CD14-positive monocyte (primary cell): Measurements from ENCODE around the gene SYNM. TPM values are rescaled to one million over a fixed set of nuclear protein-coding genes. Genes with fewer than 3 reads are reported as not detected.

ENCODE experiments used
- DNase-seq, 3 donors: peaks; one replicate each; pipeline ENCODE4 v3.0.0-alpha.2; 2011 to 2022
- H2AFZ ChIP-seq: 2 replicates; pipeline ENCODE4 v1.6.0; 2012; ENCODE audit warnings: mild to moderate bottlenecking, low read depth, low read length, inconsistent platforms; ENCODE audit not compliant: insufficient read depth, poor library complexity, severe bottlenecking
- H3K27ac ChIP-seq, 2 donors: 1 replicate in 1 of 2; 2 replicates in 1 of 2; pipeline ENCODE4 v1.5.1; 2012 to 2013; ENCODE audit warnings: low read length in 2 of 2, control low read depth in 1 of 2, inconsistent platforms in 1 of 2, low read depth in 1 of 2, mild to moderate bottlenecking in 1 of 2
- H3K27me3 ChIP-seq, 2 donors: one replicate each; pipeline versions ENCODE4 v1.6.0 to v1.6.1; 2011 to 2013; ENCODE audit warnings: low read length in 2 of 2; ENCODE audit not compliant: control insufficient read depth in 2 of 2, insufficient read depth in 2 of 2
- H3K36me3 ChIP-seq, 2 donors: replicated peaks in 1 of 2; 1 replicate in 1 of 2; 2 replicates in 1 of 2; pipeline versions ENCODE4 v1.5.1 to v1.6.1; 2012 to 2013; ENCODE audit warnings: low read length in 2 of 2, control low read depth in 1 of 2, inconsistent platforms in 1 of 2, mild to moderate bottlenecking in 1 of 2; ENCODE audit not compliant: insufficient read depth in 2 of 2, control insufficient read depth in 1 of 2
- H3K4me1 ChIP-seq, 2 donors: 1 replicate in 1 of 2; 2 replicates in 1 of 2; pipeline versions ENCODE4 v1.5.1 to v1.6.1; 2012 to 2013; ENCODE audit warnings: low read length in 2 of 2, control low read depth in 1 of 2, inconsistent platforms in 1 of 2, mild to moderate bottlenecking in 1 of 2, moderate library complexity in 1 of 2; ENCODE audit not compliant: insufficient read depth in 2 of 2, control insufficient read depth in 1 of 2
- H3K4me2 ChIP-seq: replicated peaks from 2 replicates; pipeline ENCODE3; 2012; ENCODE audit warnings: low read length, moderate library complexity, mild to moderate bottlenecking; ENCODE audit not compliant: poor library complexity, severe bottlenecking; ENCODE audit errors: extremely low read depth
- H3K4me3 ChIP-seq, 3 experiments: fragments of 200-600 bp in 1 of 3; sonication (generic) in 1 of 3; replicated peaks in 1 of 3; 1 replicate in 2 of 3; 2 replicates in 1 of 3; pipeline ENCODE4 v1.5.1; 2011 to 2013; ENCODE audit warnings: low read length in 3 of 3, mild to moderate bottlenecking in 3 of 3, control low read depth in 2 of 3, low read depth in 2 of 3, inconsistent platforms in 1 of 3, moderate library complexity in 1 of 3
- H3K79me2 ChIP-seq: 2 replicates; pipeline ENCODE4 v1.6.0; 2012; ENCODE audit warnings: mild to moderate bottlenecking, control low read depth, inconsistent platforms, low read length, moderate library complexity; ENCODE audit not compliant: insufficient read depth
- H3K9ac ChIP-seq: 2 replicates; pipeline ENCODE4 v1.6.0; 2017; ENCODE audit warnings: low read length, mild to moderate bottlenecking; ENCODE audit not compliant: insufficient read depth, poor library complexity, severe bottlenecking
- H3K9me3 ChIP-seq, 2 donors: replicated peaks in 1 of 2; 1 replicate in 1 of 2; 2 replicates in 1 of 2; pipeline versions ENCODE4 v1.5.1 to v1.6.1; 2012 to 2013; ENCODE audit warnings: low read length in 2 of 2, control low read depth in 1 of 2; ENCODE audit not compliant: control insufficient read depth in 1 of 2, insufficient read depth in 1 of 2
- H4K20me1 ChIP-seq: 2 replicates; pipeline ENCODE4 v1.6.0; 2012; ENCODE audit warnings: mild to moderate bottlenecking, low read length, control low read depth, moderate library complexity; ENCODE audit not compliant: insufficient read depth
- H3K27ac Mint-ChIP-seq, 7 donors: one replicate each; pipeline ENCODE4 v1.8.0; 2020; ENCODE audit warnings: mild to moderate bottlenecking in 7 of 7, mixed read lengths in 7 of 7, moderate library complexity in 6 of 7, inconsistent platforms in 2 of 7
- H3K27me3 Mint-ChIP-seq, 3 donors: one replicate each; pipeline ENCODE4 v1.8.0; 2021 to 2022; ENCODE audit warnings: low read depth in 3 of 3, mild to moderate bottlenecking in 3 of 3, mixed read lengths in 3 of 3, moderate library complexity in 3 of 3, inconsistent platforms in 1 of 3
- H3K36me3 Mint-ChIP-seq, 2 donors: one replicate each; pipeline ENCODE4 v1.8.0; 2020; ENCODE audit warnings: mixed read lengths in 2 of 2, inconsistent platforms in 1 of 2, mild to moderate bottlenecking in 1 of 2
- H3K4me1 Mint-ChIP-seq: one replicate; pipeline ENCODE4 v1.8.0; 2020; ENCODE audit warnings: mild to moderate bottlenecking, mixed read lengths
- H3K4me3 Mint-ChIP-seq, 2 donors: one replicate each; pipeline ENCODE4 v1.8.0; 2020; ENCODE audit warnings: mild to moderate bottlenecking in 2 of 2, mixed read lengths in 2 of 2, moderate library complexity in 1 of 2
- H3K9me3 Mint-ChIP-seq, 7 donors: one replicate each; pipeline ENCODE4 v1.8.0; 2020 to 2022; ENCODE audit warnings: mixed read lengths in 7 of 7, mild to moderate bottlenecking in 6 of 7, moderate library complexity in 6 of 7, inconsistent platforms in 2 of 7
- WGBS: methylation state at CpG from one replicate; pipeline ENCODE4 v1.1.5; 2013; ENCODE audit warnings: missing lambda C conversion rate; ENCODE audit not compliant: insufficient coverage; 5-methylcytosine and 5-hydroxymethylcytosine counted together
- intact Hi-C, 2 donors: fragments of 100-400 bp; cut with micrococcal nuclease; formaldehyde crosslinking; loops; one replicate each; pipeline versions ENCODE4 v1.15.0 to v1.15.1; 2023
- polyA plus RNA-seq, 3 donors: library from polyadenylated mRNA; depleted of rRNA in 1 of 3; unstranded in 2 of 3; stranded (reverse) in 1 of 3; fragments of 300-500 nt in 2 of 3; fragments of >200 nt in 1 of 3; fragmentation: Illumina TruSeq in 2 of 3; gene quantifications; 1 replicate in 2 of 3; 2 replicates in 1 of 3; pipeline ENCODE4 v1.2.3, GENCODE V29; 2012 to 2021
- TF ChIP-seq, protein P1 (sequence below): fragments of 200-600 bp; IDR thresholded peaks from one replicate; pipeline ENCODE4 v1.8.0; 2022; ENCODE audit warnings: antibody characterized with exemption, mild to moderate bottlenecking

Gene SYNM
- polyA plus RNA-seq, 3 donors: 0.04 to 0.05 TPM; not detected in 1

DNA sequence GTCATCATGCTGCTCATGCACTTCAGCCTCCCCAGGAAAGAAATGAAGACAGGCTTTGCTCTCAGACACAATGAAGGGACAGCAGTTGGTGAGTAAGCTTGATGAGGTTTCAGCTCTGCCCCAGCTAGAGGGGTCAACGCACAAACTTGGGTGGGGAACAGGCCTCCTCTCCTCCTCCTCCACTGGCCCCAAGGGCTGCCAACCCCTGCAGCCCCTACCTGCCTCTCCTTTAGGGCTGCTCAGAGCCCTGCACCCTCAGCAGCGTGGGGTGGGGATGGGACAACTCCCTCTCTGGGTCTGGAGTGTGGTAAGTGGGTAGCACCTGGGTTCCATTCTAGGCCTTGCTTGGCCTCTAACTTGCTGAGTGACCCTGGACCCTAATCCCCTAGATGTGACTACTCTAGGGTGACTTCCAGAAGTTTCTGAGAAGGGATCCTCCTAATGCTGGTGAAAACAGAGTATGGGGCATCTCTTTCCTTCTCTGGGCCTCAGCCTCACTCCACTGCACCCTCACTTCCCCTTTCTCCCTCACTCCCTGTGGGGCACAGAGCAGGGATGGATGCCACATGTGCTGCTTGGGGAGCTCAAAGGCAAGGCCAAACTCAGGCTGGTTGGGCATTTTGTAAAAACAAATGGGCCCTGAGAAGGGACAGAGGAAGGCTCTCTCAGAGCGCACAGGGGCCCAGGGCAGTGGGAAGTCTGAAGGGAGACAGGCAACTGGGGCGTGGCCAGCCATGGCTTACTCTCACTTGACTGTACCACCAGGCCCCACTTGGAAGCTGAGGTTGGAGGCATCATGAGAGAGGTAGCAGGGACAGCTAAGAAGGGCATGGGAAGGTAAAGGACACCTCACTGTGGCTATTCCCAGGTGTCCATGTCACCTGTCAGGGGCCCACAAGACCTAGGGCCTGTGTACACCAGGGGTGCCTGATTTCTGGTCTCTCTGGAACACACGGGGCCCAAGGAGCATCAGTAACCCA, 64.0 kb downstream of the SYNM start:
- Histone ChIP-seq H2AFZ (no peak overlapping the region), H3K27me3 (no peaks in the 10 kb centered on the region), H3K4me2 (no peak overlapping the region), H3K79me2 (no peaks in the 10 kb centered on the region), H3K4me1 (no peaks in the 10 kb centered on the region), H3K9ac (no peak overlapping the region), H3K27ac (no peak overlapping the region), H4K20me1 (no peaks in the 10 kb centered on the region), H3K36me3 (peaks cover 0 to 2% of the 10 kb centered on the region in 2 donors), H3K4me3 (no peak overlapping the region), H3K9me3 (no peaks in the 10 kb centered on the region)
- peaks cover 2% of the 10 kb centered on the region for H3K4me1 Mint-ChIP-seq
- TF ChIP-seq, protein P1, sequence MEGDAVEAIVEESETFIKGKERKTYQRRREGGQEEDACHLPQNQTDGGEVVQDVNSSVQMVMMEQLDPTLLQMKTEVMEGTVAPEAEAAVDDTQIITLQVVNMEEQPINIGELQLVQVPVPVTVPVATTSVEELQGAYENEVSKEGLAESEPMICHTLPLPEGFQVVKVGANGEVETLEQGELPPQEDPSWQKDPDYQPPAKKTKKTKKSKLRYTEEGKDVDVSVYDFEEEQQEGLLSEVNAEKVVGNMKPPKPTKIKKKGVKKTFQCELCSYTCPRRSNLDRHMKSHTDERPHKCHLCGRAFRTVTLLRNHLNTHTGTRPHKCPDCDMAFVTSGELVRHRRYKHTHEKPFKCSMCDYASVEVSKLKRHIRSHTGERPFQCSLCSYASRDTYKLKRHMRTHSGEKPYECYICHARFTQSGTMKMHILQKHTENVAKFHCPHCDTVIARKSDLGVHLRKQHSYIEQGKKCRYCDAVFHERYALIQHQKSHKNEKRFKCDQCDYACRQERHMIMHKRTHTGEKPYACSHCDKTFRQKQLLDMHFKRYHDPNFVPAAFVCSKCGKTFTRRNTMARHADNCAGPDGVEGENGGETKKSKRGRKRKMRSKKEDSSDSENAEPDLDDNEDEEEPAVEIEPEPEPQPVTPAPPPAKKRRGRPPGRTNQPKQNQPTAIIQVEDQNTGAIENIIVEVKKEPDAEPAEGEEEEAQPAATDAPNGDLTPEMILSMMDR: no peak
- 100% methylated on average over 2 of the region's 5 CpGs for WGBS
- no peak for DNase-seq
- H3K27me3 Mint-ChIP-seq: peaks cover 0 to 4% (median 0%) of the 10 kb centered on the region in 3 donors
- no peaks in the 10 kb centered on the region for H3K9me3 Mint-ChIP-seq
- intact Hi-C loops: no loop called here
- H3K4me3 Mint-ChIP-seq: no peak overlapping the region
- H3K27ac Mint-ChIP-seq: no peak overlapping the region
- no peaks in the 10 kb centered on the region for H3K36me3 Mint-ChIP-seq

DNA sequence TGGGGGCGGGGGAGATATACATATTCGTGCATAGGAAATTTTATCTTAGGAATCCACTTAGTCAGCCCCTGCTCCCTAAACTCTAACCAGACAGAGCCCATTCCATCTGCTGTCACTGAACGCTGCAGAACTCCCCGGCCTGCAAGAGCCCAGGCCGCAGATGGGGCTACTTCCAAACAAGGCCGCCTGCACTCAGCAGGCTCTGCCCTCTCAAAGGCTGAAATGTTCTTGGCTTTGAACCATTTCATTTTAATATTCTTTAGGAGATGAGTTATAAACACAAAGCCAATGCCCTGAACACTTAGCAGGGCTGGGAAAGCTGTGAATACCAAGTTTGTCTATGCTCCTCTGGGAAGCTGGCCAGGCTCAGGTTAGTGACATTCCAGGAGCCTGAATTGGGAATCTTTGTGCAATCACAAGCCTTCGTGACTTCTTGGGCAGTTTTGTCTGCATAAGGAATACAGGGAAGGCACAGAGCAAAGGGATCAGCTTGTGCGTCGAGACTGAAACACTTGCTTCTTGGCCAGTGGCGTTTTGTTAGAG, 65.0 kb downstream of the SYNM start:
- no peaks in the 10 kb centered on the region for H3K79me2 ChIP-seq
- Mint-ChIP-seq H3K36me3 (peaks cover 0 to 4% of the 10 kb centered on the region in 2 donors), H3K9me3 (no peaks in the 10 kb centered on the region), H3K4me1 (peaks cover 2% of the 10 kb centered on the region), H3K4me3 (no peak overlapping the region), H3K27me3 (peaks cover 0 to 4% (median 0%) of the 10 kb centered on the region in 3 donors), H3K27ac (no peak overlapping the region)
- no peak overlapping the region for H3K27ac ChIP-seq
- H3K9ac ChIP-seq: no peak overlapping the region
- 100% methylated on average over 6 of the region's 10 CpGs for WGBS
- H3K9me3 ChIP-seq: no peaks in the 10 kb centered on the region
- H3K36me3 ChIP-seq: peaks cover 0 to 5% of the 10 kb centered on the region in 2 donors
- H3K27me3 ChIP-seq: no peaks in the 10 kb centered on the region
- H3K4me1 ChIP-seq: no peaks in the 10 kb centered on the region
- no peak overlapping the region for H3K4me3 ChIP-seq
- no peaks in the 10 kb centered on the region for H4K20me1 ChIP-seq
- DNase-seq: no peak
- TF ChIP-seq, protein P1: no peak
- intact Hi-C loops: no loop called here
- H3K4me2 ChIP-seq: no peak overlapping the region
- no peak overlapping the region for H2AFZ ChIP-seq
